Upper lobe of left lung (tissue), 4 donors: ENCODE measurements around the gene MYF6.

Experiments
- CTCF ChIP-seq, 6 experiments: fragments of 450-650 bp in 4 of 6; fragments of 200-600 bp in 2 of 6; sonication (generic) in 2 of 6; IDR thresholded peaks; one replicate each; pipeline ENCODE4 v1.5.1; 2016 to 2019; ENCODE audit warnings: antibody characterized with exemption in 6 of 6
- EP300 ChIP-seq, 4 donors: sonication (generic); formaldehyde crosslinking; IDR thresholded peaks; one replicate each; pipeline ENCODE4 v1.5.1; 2017; ENCODE audit warnings: antibody characterized with exemption in 4 of 4, control low read depth in 2 of 4
- POLR2A ChIP-seq, 4 donors: fragments of 450-650 bp; IDR thresholded peaks; one replicate each; pipeline ENCODE4 v1.5.1; 2016 to 2017; ENCODE audit warnings: antibody characterized with exemption in 4 of 4, mild to moderate bottlenecking in 2 of 4
- POLR2AphosphoS5 ChIP-seq, 2 donors: sonication (generic); formaldehyde crosslinking; IDR thresholded peaks; one replicate each; pipeline ENCODE4 v1.5.1; 2017; ENCODE audit warnings: antibody characterized with exemption in 2 of 2

GRCh38 chr12:80670214-80670613 is 37.2 kb upstream of the MYF6 start:
- TF ChIP-seq CTCF (IDR thresholded peaks at IDR 0.05), result no peak
- TF ChIP-seq EP300 (IDR thresholded peaks at IDR 0.05), result no peak
- no peak for TF ChIP-seq POLR2AphosphoS5 (IDR thresholded peaks at IDR 0.05)
- no peak for TF ChIP-seq POLR2A (IDR thresholded peaks at IDR 0.05)
